ENCODE data around the gene RYR3. TPM values are rescaled to one million over a fixed set of nuclear protein-coding genes. Genes with fewer than 3 reads are reported as not detected.

Gene RYR3
- total RNA-seq, 1 donor from 2014 or later: 1.5 TPM

Other genes with a start within 250 kb of the RYR3 start
- 5.3 and 5.8 TPM in 2 replicates for gene FMN1, start 116.3 kb upstream of the RYR3 start, total RNA-seq

All from astrocyte (in vitro differentiated cells and primary cell).